Measurements from ENCODE around the gene HOXD8.
A peak's percentile ranks its signal among the peaks of the same experiment; 100 is the strongest.

Gene HOXD8

GRCh38 chr2:176173567-176174381, 44.3 kb downstream of the HOXD8 start:
- no peak for DNase-seq (ENCODE audit: low read depth in 2 of 2)

DNA sequence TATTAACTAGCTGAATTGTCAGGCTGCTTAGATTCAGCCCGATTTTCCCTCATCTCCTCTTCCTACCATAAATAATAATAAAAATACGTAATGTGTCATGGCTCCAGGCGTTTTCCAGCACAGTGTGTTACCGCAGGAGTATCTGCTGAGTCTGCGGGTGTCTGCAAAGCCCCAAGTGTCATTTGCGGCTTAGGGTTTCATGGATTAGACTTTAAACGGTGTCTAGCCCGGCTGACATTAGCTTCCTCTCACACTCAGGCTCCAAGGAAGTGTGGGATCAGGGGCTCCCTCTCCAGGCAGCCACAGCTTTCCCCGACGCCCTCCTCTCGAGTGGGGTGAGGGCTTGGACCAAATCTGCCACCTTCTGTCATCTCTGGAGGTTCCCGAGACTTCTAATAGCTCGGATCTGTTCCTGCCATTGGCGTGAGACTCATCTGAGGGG, 44.9 kb downstream of the HOXD8 start:
- no peak for DNase-seq (ENCODE audit: low read depth in 2 of 2)

- DNase-seq (ENCODE audit: low read depth in 2 of 2): peak in 1 of 2 donors; percentile 30
Measured at GRCh38 chr2:176174824-176175708, 45.6 kb downstream of the HOXD8 start.

- DNase-seq (ENCODE audit: low read depth in 2 of 2): no peak
Measured at GRCh38 chr2:176175709-176176607, 46.5 kb downstream of the HOXD8 start.

- DNase-seq (ENCODE audit: low read depth in 2 of 2): no peak
Measured at GRCh38 chr2:176177580-176178037, 48.1 kb downstream of the HOXD8 start.

GRCh38 chr2:176178038-176178756, 48.7 kb downstream of the HOXD8 start:
- DNase-seq (ENCODE audit: low read depth in 2 of 2): no peak

DNA sequence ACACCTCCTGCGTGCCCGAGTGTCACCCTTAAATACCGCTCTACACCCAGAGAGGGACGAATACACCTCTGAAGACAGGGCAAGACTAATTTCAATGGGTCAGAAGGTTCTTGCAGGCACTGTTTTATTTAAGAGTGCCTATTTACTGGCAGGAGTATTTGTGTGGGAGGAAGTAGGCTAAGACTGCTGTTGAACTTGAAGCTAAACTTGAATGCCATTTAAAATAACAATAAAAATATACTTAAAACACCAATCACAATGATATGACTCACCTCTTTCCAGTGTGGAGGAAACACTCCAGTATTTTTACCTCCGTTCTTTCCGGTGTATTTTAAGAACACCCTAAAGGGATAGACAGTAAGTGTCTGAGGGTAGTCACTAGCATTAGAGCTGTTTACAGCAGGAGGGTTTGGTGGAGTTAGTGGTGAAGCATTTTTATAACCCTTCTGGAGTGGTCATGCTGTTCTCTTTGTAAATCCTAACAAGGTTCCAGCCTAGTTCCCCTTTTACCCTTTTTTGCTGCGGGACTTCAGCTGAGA, 49.3 kb downstream of the HOXD8 start:
- DNase-seq (ENCODE audit: low read depth in 2 of 2): no peak

- no peak for DNase-seq (ENCODE audit: low read depth in 2 of 2)
Measured at GRCh38 chr2:176181551-176181950, 52.0 kb downstream of the HOXD8 start.

Data from stimulated activated CD8-positive, alpha-beta memory T cell treated with anti-CD3 and anti-CD28 coated beads, Interleukin-15, amount 100 ng/mL, for 48 hours (primary cell).